CD14-positive monocyte (primary cell): ENCODE data around the gene SRPK2. TPM values are rescaled to one million over a fixed set of nuclear protein-coding genes. Genes with fewer than 3 reads are reported as not detected.

Source experiments
- DNase-seq, 3 donors: peaks; one replicate each; pipeline ENCODE4 v3.0.0-alpha.2; 2011 to 2022
- H2AFZ ChIP-seq: 2 replicates; pipeline ENCODE4 v1.6.0; 2012; ENCODE audit warnings: mild to moderate bottlenecking, low read depth, low read length, inconsistent platforms; ENCODE audit not compliant: insufficient read depth, poor library complexity, severe bottlenecking
- H3K27ac ChIP-seq, 2 donors: 1 replicate in 1 of 2; 2 replicates in 1 of 2; pipeline ENCODE4 v1.5.1; 2012 to 2013; ENCODE audit warnings: low read length in 2 of 2, control low read depth in 1 of 2, inconsistent platforms in 1 of 2, low read depth in 1 of 2, mild to moderate bottlenecking in 1 of 2
- H3K27me3 ChIP-seq, 2 donors: one replicate each; pipeline versions ENCODE4 v1.6.0 to v1.6.1; 2011 to 2013; ENCODE audit warnings: low read length in 2 of 2; ENCODE audit not compliant: control insufficient read depth in 2 of 2, insufficient read depth in 2 of 2
- H3K36me3 ChIP-seq, 2 donors: replicated peaks in 1 of 2; 1 replicate in 1 of 2; 2 replicates in 1 of 2; pipeline versions ENCODE4 v1.5.1 to v1.6.1; 2012 to 2013; ENCODE audit warnings: low read length in 2 of 2, control low read depth in 1 of 2, inconsistent platforms in 1 of 2, mild to moderate bottlenecking in 1 of 2; ENCODE audit not compliant: insufficient read depth in 2 of 2, control insufficient read depth in 1 of 2
- H3K4me1 ChIP-seq, 2 donors: 1 replicate in 1 of 2; 2 replicates in 1 of 2; pipeline versions ENCODE4 v1.5.1 to v1.6.1; 2012 to 2013; ENCODE audit warnings: low read length in 2 of 2, control low read depth in 1 of 2, inconsistent platforms in 1 of 2, mild to moderate bottlenecking in 1 of 2, moderate library complexity in 1 of 2; ENCODE audit not compliant: insufficient read depth in 2 of 2, control insufficient read depth in 1 of 2
- H3K4me2 ChIP-seq: replicated peaks from 2 replicates; pipeline ENCODE3; 2012; ENCODE audit warnings: low read length, moderate library complexity, mild to moderate bottlenecking; ENCODE audit not compliant: poor library complexity, severe bottlenecking; ENCODE audit errors: extremely low read depth
- H3K4me3 ChIP-seq, 3 experiments: fragments of 200-600 bp in 1 of 3; sonication (generic) in 1 of 3; replicated peaks in 1 of 3; 1 replicate in 2 of 3; 2 replicates in 1 of 3; pipeline ENCODE4 v1.5.1; 2011 to 2013; ENCODE audit warnings: low read length in 3 of 3, mild to moderate bottlenecking in 3 of 3, control low read depth in 2 of 3, low read depth in 2 of 3, inconsistent platforms in 1 of 3, moderate library complexity in 1 of 3
- H3K79me2 ChIP-seq: 2 replicates; pipeline ENCODE4 v1.6.0; 2012; ENCODE audit warnings: mild to moderate bottlenecking, control low read depth, inconsistent platforms, low read length, moderate library complexity; ENCODE audit not compliant: insufficient read depth
- H3K9ac ChIP-seq: 2 replicates; pipeline ENCODE4 v1.6.0; 2017; ENCODE audit warnings: low read length, mild to moderate bottlenecking; ENCODE audit not compliant: insufficient read depth, poor library complexity, severe bottlenecking
- H3K9me3 ChIP-seq, 2 donors: replicated peaks in 1 of 2; 1 replicate in 1 of 2; 2 replicates in 1 of 2; pipeline versions ENCODE4 v1.5.1 to v1.6.1; 2012 to 2013; ENCODE audit warnings: low read length in 2 of 2, control low read depth in 1 of 2; ENCODE audit not compliant: control insufficient read depth in 1 of 2, insufficient read depth in 1 of 2
- H4K20me1 ChIP-seq: 2 replicates; pipeline ENCODE4 v1.6.0; 2012; ENCODE audit warnings: mild to moderate bottlenecking, low read length, control low read depth, moderate library complexity; ENCODE audit not compliant: insufficient read depth
- H3K27ac Mint-ChIP-seq, 7 donors: one replicate each; pipeline ENCODE4 v1.8.0; 2020; ENCODE audit warnings: mild to moderate bottlenecking in 7 of 7, mixed read lengths in 7 of 7, moderate library complexity in 6 of 7, inconsistent platforms in 2 of 7
- H3K27me3 Mint-ChIP-seq, 3 donors: one replicate each; pipeline ENCODE4 v1.8.0; 2021 to 2022; ENCODE audit warnings: low read depth in 3 of 3, mild to moderate bottlenecking in 3 of 3, mixed read lengths in 3 of 3, moderate library complexity in 3 of 3, inconsistent platforms in 1 of 3
- H3K36me3 Mint-ChIP-seq, 2 donors: one replicate each; pipeline ENCODE4 v1.8.0; 2020; ENCODE audit warnings: mixed read lengths in 2 of 2, inconsistent platforms in 1 of 2, mild to moderate bottlenecking in 1 of 2
- H3K4me1 Mint-ChIP-seq: one replicate; pipeline ENCODE4 v1.8.0; 2020; ENCODE audit warnings: mild to moderate bottlenecking, mixed read lengths
- H3K4me3 Mint-ChIP-seq, 2 donors: one replicate each; pipeline ENCODE4 v1.8.0; 2020; ENCODE audit warnings: mild to moderate bottlenecking in 2 of 2, mixed read lengths in 2 of 2, moderate library complexity in 1 of 2
- H3K9me3 Mint-ChIP-seq, 7 donors: one replicate each; pipeline ENCODE4 v1.8.0; 2020 to 2022; ENCODE audit warnings: mixed read lengths in 7 of 7, mild to moderate bottlenecking in 6 of 7, moderate library complexity in 6 of 7, inconsistent platforms in 2 of 7
- WGBS: methylation state at CpG from one replicate; pipeline ENCODE4 v1.1.5; 2013; ENCODE audit warnings: missing lambda C conversion rate; ENCODE audit not compliant: insufficient coverage; 5-methylcytosine and 5-hydroxymethylcytosine counted together
- intact Hi-C, 2 donors: fragments of 100-400 bp; cut with micrococcal nuclease; formaldehyde crosslinking; loops; one replicate each; pipeline versions ENCODE4 v1.15.0 to v1.15.1; 2023
- polyA plus RNA-seq, 3 donors: library from polyadenylated mRNA; depleted of rRNA in 1 of 3; unstranded in 2 of 3; stranded (reverse) in 1 of 3; fragments of 300-500 nt in 2 of 3; fragments of >200 nt in 1 of 3; fragmentation: Illumina TruSeq in 2 of 3; gene quantifications; 1 replicate in 2 of 3; 2 replicates in 1 of 3; pipeline ENCODE4 v1.2.3, GENCODE V29; 2012 to 2021
- TF ChIP-seq, protein P1 (sequence below): fragments of 200-600 bp; IDR thresholded peaks from one replicate; pipeline ENCODE4 v1.8.0; 2022; ENCODE audit warnings: antibody characterized with exemption, mild to moderate bottlenecking

Gene SRPK2
- polyA plus RNA-seq, 3 donors = 12.6 to 37.7 (median 30.0) TPM

GRCh38 chr7:105345725-105346124 is 43.0 kb downstream of the SRPK2 start:
- Histone ChIP-seq H3K4me2 (peak overlapping the region; percentile 61), H3K4me3 (peak overlapping the region in 1 of 3 experiments; percentile 55), H3K9ac (no peak overlapping the region), H3K27ac (peak overlapping the region in 1 of 2 donors; percentile 74), H2AFZ (peak overlapping the region; percentile 12), H3K79me2 (peaks cover 84% of the 10 kb centered on the region), H3K36me3 (no peaks in the 10 kb centered on the region), H3K27me3 (no peaks in the 10 kb centered on the region), H3K9me3 (no peaks in the 10 kb centered on the region), H3K4me1 (peaks cover 55 to 62% of the 10 kb centered on the region in 2 donors), H4K20me1 (peaks cover 3% of the 10 kb centered on the region)
- no CpG with 5 or more reads among the region's 3 CpGs for WGBS
- Mint-ChIP-seq H3K36me3 (peaks cover 0 to 5% of the 10 kb centered on the region in 2 donors), H3K27me3 (peaks cover 0 to 4% (median 0%) of the 10 kb centered on the region in 3 donors), H3K4me3 (no peak overlapping the region), H3K27ac (peak overlapping the region in 6 of 7 donors; percentile 20 to 93 (median 79)), H3K4me1 (peaks cover 56% of the 10 kb centered on the region), H3K9me3 (no peaks in the 10 kb centered on the region)
- TF ChIP-seq, protein P1, sequence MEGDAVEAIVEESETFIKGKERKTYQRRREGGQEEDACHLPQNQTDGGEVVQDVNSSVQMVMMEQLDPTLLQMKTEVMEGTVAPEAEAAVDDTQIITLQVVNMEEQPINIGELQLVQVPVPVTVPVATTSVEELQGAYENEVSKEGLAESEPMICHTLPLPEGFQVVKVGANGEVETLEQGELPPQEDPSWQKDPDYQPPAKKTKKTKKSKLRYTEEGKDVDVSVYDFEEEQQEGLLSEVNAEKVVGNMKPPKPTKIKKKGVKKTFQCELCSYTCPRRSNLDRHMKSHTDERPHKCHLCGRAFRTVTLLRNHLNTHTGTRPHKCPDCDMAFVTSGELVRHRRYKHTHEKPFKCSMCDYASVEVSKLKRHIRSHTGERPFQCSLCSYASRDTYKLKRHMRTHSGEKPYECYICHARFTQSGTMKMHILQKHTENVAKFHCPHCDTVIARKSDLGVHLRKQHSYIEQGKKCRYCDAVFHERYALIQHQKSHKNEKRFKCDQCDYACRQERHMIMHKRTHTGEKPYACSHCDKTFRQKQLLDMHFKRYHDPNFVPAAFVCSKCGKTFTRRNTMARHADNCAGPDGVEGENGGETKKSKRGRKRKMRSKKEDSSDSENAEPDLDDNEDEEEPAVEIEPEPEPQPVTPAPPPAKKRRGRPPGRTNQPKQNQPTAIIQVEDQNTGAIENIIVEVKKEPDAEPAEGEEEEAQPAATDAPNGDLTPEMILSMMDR = no peak
- intact Hi-C loops = no loop called here
- DNase-seq = peak in 2 of 3 donors; percentile 9 to 44

- peaks cover 0 to 10% of the 10 kb centered on the region in 2 donors for H3K36me3 Mint-ChIP-seq
- 83% methylated on average over 1 of the region's 3 CpGs for WGBS
- peaks cover 54% of the 10 kb centered on the region for H3K4me1 Mint-ChIP-seq
- Histone ChIP-seq H3K4me3 (peak overlapping the region in 1 of 3 experiments; percentile 55), H3K36me3 (no peaks in the 10 kb centered on the region), H4K20me1 (peaks cover 5% of the 10 kb centered on the region), H2AFZ (no peak overlapping the region), H3K9me3 (no peaks in the 10 kb centered on the region), H3K79me2 (peaks cover 83% of the 10 kb centered on the region), H3K4me1 (peaks cover 48 to 55% of the 10 kb centered on the region in 2 donors), H3K27ac (peak overlapping the region; percentile 55 to 74), H3K27me3 (no peaks in the 10 kb centered on the region), H3K9ac (no peak overlapping the region), H3K4me2 (peak overlapping the region; percentile 61)
- DNase-seq = no peak
- intact Hi-C loops = no loop called here
- no peak overlapping the region for H3K4me3 Mint-ChIP-seq
- peaks cover 0 to 4% (median 0%) of the 10 kb centered on the region in 3 donors for H3K27me3 Mint-ChIP-seq
- no peaks in the 10 kb centered on the region for H3K9me3 Mint-ChIP-seq
- peak overlapping the region in 6 of 7 donors; percentile 23 to 84 (median 78) for H3K27ac Mint-ChIP-seq
- TF ChIP-seq, protein P1 = no peak
Observed at GRCh38 chr7:105345003-105345402, 43.7 kb downstream of the SRPK2 start.
